Activated CD4-positive, CD25-positive, alpha-beta regulatory T cell (primary cell): ENCODE results near the gene CRHR2.

Experiments
- DNase-seq, 4 experiments: peaks; one replicate each; lab custom pipeline; 2025; lab: John Stamatoyannopoulos, UW

CRHR2 gene

DNA sequence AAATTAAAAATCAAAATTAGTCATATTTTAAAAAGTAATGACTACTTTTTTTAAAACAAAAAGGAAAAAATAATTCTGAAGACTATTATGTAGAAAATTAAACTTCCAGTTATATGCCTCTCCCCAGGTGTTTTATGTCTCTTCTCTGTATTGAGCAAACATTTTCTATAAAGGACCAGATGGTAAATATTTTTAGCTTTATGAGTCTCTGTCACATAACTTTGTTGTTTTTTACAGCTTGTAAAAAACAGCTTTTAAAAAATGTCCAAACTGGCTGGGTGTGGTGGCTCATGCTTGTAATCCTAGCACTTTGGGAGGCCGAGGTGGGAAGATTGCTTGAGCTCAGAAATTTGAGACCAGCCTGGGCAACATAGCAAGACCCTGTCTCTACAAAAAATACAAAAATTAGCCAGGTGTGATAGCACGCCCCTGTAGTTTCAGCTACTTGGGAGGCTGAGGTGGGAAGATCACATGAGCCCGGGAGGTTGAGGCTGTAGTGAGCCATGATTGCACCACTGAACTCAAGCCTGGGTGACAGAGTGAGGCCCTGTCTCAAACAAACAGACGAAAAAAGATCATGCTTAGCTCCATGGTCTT, 64.1 kb downstream of the CRHR2 start:
- no peak for DNase-seq

DNA sequence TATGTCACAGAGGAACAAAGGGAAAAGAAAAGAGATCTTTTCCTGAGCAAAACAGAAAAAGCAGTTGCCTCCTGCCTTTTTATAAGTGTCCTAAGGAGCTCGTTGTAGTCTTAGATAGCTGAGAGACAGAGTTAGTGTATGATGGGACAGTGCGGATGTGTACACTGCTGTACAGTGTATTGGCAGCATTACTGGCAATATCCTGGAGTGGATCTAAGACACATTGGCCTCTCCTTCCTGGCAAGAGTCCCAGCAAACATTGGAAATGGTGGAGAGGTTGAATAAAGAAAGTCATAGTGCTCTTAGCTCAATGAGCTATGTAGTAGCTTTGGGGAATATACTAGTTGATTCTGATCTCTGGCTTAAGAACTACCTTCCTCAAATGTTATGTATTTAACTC, 64.9 kb downstream of the CRHR2 start:
- no peak for DNase-seq

DNA sequence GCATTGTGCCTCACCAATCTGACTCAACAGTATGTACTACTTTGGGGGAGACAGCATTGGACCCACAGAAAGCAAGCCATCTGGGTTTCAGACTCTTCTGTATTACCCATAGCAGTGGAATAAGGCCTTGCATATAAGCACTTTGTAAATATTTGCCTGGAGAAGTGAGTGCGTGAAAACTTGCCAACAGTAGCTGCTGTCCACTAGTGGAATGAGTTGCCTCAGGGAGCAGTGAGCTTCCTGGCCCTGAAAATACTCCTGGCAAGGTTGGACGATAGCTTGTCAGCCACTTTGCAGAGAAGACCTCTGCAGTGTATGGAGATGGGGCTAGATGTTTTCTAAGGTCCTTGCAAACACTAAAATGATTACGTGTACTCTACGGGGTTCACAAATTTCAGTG, 65.9 kb downstream of the CRHR2 start:
- DNase-seq = no peak

DNA sequence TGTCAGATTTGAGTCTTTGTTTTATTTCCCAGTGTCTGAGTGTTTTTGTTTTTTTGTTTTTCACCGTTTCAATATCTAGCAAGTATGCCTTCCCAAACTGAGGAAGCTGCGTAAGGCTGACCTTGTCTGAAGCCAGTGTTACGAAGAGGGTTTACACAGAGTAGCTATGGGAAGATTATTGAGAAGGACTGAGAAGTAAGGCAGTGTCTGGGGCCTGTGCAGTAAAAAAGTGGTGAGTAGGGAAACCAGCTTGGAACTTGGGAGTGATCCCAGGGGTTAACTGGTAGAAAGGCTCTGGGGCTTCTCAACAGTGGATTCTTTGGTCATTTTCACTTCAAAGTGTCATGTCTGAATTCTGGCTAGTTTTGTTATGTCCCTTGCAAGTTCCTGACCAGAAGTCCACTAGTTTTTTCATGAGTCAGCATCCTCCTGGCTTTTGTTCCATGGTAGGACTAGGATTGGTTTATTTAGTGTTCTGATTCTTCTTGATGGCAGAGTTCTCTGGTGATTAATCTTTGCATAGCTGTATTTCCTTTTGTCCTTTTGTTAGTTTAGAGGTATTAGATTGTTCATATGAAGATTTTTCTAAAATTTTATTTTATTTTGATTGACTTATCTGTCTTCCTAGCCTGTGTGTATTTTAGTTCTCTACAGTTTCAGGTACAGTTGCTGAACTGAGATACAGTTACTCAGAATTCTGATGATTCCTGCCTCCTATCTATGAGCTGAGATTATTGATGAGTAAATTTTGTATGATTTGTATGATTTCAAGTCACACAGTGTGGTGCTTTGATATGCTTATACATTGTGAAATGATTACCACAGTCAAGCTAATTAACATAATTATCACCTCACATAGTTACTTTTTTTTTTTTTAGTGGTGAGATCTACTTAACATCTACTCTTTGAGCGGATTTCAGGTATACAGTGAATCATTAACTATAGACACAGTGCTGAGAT, 68.6 kb downstream of the CRHR2 start:
- DNase-seq = no peak

DNA sequence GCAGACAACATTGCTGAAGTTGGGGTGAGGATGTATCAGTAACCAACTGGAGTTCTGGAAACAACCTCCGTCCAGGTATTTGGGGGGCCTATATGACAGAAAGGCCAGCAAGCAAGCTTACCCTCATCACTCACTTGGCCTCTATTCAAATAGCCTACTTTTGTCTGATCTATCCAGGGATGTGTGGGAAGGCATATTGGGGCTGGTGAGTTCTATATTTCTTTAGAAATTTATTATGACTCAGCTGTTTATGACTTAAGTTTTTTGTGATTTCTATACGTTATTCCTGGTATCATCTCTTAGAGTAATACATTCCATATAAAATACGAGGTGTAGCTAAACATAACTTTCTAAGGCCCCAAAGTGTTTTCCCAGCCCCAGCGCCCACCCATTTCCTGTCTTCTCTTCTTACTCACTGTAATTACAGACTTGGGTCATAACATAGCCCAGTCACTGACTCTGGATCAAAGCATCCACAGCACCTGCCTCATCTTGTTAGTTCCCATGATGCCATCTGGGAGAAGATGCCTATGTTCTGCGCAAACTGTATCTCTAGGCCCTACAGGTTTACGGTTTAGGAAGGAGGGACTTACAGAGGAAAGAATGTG, 69.5 kb downstream of the CRHR2 start:
- no peak for DNase-seq

DNA sequence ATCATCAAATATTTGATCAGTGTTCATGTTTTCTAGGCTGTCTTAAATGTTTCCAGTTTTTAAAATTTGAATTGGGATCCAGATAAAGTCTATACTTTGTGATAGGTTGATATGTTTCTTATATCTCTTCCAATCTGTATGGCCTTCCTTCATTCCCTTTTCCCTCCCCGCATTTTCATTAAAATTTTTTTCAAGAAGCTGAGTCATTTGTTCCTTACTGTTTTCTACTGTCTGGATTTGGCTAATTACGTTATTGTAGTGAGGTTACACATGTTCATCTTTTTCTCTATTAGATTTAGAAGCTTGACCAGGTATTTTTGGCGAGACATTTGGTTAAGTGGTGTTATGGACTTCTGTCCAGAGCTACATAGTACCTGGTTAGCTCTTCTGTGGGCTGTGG, 76.4 kb downstream of the CRHR2 start:
- no peak for DNase-seq

DNA sequence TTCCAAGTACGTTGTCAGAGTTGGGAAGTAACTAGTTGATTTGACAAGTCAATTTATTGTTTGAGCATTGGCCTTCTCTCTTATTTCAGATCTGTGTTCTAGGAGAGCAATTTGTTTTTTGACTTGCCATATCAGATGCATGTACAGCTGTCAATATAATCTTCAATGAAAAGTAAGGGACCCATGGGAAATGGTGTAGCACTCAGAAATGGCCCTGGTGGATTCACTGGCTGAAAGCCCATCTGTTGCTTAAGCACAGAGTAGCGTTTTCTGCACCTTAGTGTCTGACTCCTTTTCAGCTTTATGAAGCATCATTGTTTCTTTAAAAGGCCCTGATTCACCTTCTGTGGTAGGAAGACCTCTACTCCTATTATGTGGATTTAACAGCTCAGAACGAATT, 77.4 kb downstream of the CRHR2 start:
- DNase-seq = no peak
